SK-N-MC (cell line): Measurements from ENCODE around the gene JTB.
A peak's percentile ranks its signal among the peaks of the same experiment; 100 is the strongest.

Source experiments
- DNase-seq: peaks from one replicate; pipeline ENCODE4 v3.0.0-alpha.2; 2011; ENCODE audit warnings: low read depth, low spot score
- H3K27ac ChIP-seq: fragments of 200-600 bp; sonication (generic); 2 replicates; pipeline ENCODE4 v1.5.1; 2016; ENCODE audit warnings: mixed run types
- H3K36me3 ChIP-seq: fragments of 200-600 bp; sonication (generic); 2 replicates; pipeline ENCODE4 v1.6.1; 2017; ENCODE audit warnings: antibody characterized with exemption, low read length, mixed read lengths; ENCODE audit not compliant: insufficient read depth
- H3K4me3 ChIP-seq: fragments of 200-600 bp; sonication (generic); 2 replicates; pipeline ENCODE4 v1.5.1; 2016
- H3K9ac ChIP-seq: fragments of 200-600 bp; sonication (generic); 2 replicates; pipeline ENCODE4 v1.8.0; 2017; ENCODE audit warnings: mixed run types, mixed read lengths; ENCODE audit not compliant: insufficient read length
- H3K9me3 ChIP-seq: fragments of 200-600 bp; sonication (generic); 2 replicates; pipeline ENCODE4 v1.6.1; 2017; ENCODE audit warnings: low read depth, mild to moderate bottlenecking, antibody characterized with exemption, low read length, moderate library complexity, mixed read lengths
- EZH2 ChIP-seq: fragments of 200-600 bp; sonication (generic); IDR thresholded peaks from one replicate; pipeline ENCODE4 v1.6.1; 2017; ENCODE audit warnings: antibody characterized with exemption
- FOXP2 ChIP-seq: optimal IDR thresholded peaks from 2 replicates; pipeline ENCODE3; 2011; ENCODE audit warnings: mild to moderate bottlenecking, moderate library complexity; ENCODE audit not compliant: insufficient read depth; ENCODE audit errors: extremely low read length, control extremely low read depth
- POLR2AphosphoS5 ChIP-seq: IDR thresholded peaks from 2 replicates; pipeline ENCODE4 v1.6.1; 2012; ENCODE audit warnings: mild to moderate bottlenecking, low read depth, low read length, borderline replicate concordance

JTB gene

GRCh38 chr1:153968408-153968807 is 9.1 kb downstream of the JTB start:
- H3K27ac ChIP-seq: no peak overlapping the region
- no peak overlapping the region for H3K4me3 ChIP-seq
- H3K9me3 ChIP-seq: no peaks in the 10 kb centered on the region
- no peaks in the 10 kb centered on the region; the same call in 1 of the 2 replicates for H3K36me3 ChIP-seq
- no peak overlapping the region for H3K9ac ChIP-seq
- no peak for DNase-seq
- TF ChIP-seq EZH2: no peak
- TF ChIP-seq POLR2AphosphoS5: no peak
- no peak for TF ChIP-seq FOXP2

- Histone ChIP-seq H3K4me3 (peak overlapping the region; percentile 92), H3K27ac (peak overlapping the region; percentile 85), H3K9me3 (no peaks in the 10 kb centered on the region), H3K36me3 (no peaks in the 10 kb centered on the region), H3K9ac (peak overlapping the region; percentile 65)
- DNase-seq: no peak
- TF ChIP-seq FOXP2 (no peak), POLR2AphosphoS5 (no peak), EZH2 (no peak)
These were observed 9.5 kb downstream of the JTB start for GRCh38 chr1:153968000-153968363.

GRCh38 chr1:153967107-153967999 is 10.1 kb downstream of the JTB start, which contains the start of gene CREB3L4:
TSS of gene CREB3L4 (plus strand) at chr1:153967902. CDS start at chr1:153968526, 624 bp downstream.
- H3K36me3 ChIP-seq: no peaks in the 10 kb centered on the region
- TF ChIP-seq FOXP2 (peak; percentile 71), POLR2AphosphoS5 (peak; percentile 85), EZH2 (no peak)
- H3K9me3 ChIP-seq: no peaks in the 10 kb centered on the region
- H3K4me3 ChIP-seq: peak within 1 kb of the TSS; percentile 92
- H3K27ac ChIP-seq: peak within 1 kb of the TSS; percentile 91
- peak within 1 kb of the TSS; percentile 91 for H3K9ac ChIP-seq
- DNase-seq: peak; percentile 95

DNA sequence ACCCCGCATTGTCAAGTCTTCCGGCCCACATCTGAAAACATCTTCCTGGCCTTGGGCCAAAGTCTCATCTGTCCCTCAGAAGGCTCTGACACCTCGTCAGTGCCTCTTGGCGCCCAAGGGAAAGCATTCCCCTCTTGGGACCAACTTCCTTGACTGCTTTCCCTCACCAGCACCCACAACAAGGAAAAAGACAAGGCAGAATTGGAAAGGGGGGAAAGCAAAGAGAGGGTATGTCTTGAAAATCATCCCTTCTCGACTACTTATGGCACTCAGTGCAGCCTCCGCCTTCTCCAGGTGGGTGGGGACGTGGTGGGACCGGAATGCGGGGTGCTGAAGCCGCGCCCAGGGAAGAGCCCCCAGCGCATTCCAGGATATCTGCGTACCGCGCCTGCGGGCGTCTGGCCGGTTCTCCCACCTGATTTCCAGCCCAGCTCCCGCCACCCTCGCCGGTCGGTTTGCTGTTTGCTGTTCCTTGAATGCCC is 13.6 kb downstream of the JTB start:
- DNase-seq: no peak
- Histone ChIP-seq H3K27ac (peak overlapping the region; percentile 27), H3K4me3 (peak overlapping the region; percentile 93), H3K36me3 (peaks cover 15% of the 10 kb centered on the region; the same call in 1 of the 2 replicates), H3K9ac (peak overlapping the region; percentile 69), H3K9me3 (no peaks in the 10 kb centered on the region)
- TF ChIP-seq EZH2: no peak
- TF ChIP-seq FOXP2: no peak
- TF ChIP-seq POLR2AphosphoS5: peak; percentile 4; the same call in 1 of the 2 replicates

- peak; percentile 86 for DNase-seq
- TF ChIP-seq FOXP2 (no peak), EZH2 (no peak), POLR2AphosphoS5 (peak; percentile 61; the same call in 1 of the 2 replicates)
- Histone ChIP-seq H3K27ac (peak within 1 kb of the TSS; percentile 27), H3K36me3 (peaks cover 15% of the 10 kb centered on the region; the same call in 1 of the 2 replicates), H3K9ac (peak within 1 kb of the TSS; percentile 93), H3K9me3 (no peaks in the 10 kb centered on the region), H3K4me3 (peak within 1 kb of the TSS; percentile 93)
These were observed 14.2 kb downstream of the JTB start, which contains the start of gene SLC39A1 for GRCh38 chr1:153963030-153963849. TSS of gene SLC39A1 (minus strand) at chr1:153963537. CDS start at chr1:153962715, 822 bp downstream.

DNA sequence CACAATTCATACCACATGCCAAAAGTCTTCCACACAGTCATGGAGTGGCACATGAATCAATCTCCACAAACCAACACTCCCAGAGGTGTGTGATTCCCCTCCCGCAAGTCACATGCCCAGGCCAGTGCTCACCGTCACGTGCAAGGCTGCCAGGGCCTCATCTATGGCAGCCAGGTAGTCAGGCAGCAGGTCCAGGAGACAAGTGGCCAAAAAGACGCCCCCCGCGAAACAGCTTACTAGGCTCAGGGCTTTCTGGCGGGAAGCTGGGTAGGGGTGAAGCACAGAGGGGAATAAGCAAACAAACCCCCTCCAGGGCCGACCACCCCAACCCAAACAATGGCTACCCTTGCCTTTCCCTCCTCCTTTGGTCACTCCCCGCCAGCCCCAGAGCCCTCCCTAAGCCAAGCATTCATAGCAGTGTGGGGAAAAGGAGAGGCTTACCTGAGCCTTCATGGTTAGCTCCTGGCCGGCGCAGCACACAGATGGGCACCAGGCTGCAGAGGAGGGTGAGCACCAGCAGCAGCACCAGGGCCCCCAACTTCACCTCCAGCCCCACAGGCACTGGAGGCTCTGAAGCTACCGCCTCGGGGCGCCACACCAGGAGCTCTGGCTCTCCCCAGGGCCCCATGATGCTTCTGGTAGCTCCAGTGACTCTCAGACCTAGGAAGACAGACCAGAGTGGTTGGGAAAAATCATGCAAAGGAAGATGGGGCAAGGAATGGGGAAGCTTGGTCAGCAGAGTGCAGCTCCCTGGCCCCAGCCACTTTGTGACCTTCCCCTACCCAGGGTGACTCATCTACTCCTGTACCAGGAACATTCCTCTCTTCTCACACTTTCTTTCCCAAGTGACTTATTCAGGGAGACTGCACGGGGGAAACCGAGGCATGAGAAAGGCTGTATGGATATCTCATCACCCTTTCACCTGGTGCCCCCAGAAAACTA is 15.1 kb downstream of the JTB start:
- Histone ChIP-seq H3K4me3 (peak overlapping the region; percentile 93), H3K9ac (peak overlapping the region; percentile 93), H3K27ac (peak overlapping the region; percentile 27; the same call in 1 of the 2 replicates), H3K36me3 (peaks cover 15% of the 10 kb centered on the region; the same call in 1 of the 2 replicates), H3K9me3 (no peaks in the 10 kb centered on the region)
- no peak for DNase-seq
- TF ChIP-seq EZH2 (no peak), FOXP2 (no peak), POLR2AphosphoS5 (no peak; the same call in 1 of the 2 replicates)

DNA sequence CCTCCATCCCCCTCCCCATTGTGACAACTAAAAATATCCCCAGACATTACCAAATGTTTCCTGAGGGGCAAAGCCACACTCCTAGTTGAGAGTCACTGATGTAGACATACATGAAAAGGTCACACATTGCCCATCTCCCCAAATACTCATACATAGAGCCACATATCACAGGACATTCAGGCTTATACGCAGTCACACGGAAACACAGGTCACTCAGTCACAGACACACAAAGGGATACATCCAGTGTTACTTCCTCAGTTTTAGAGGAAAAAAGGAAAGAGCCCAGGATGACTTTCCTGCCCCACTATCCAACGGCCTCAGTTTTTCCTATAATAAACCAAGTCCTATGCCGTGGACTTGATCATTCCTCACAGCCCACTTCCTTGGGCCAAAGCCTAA is 16.1 kb downstream of the JTB start:
- H3K9ac ChIP-seq: peak overlapping the region; percentile 93
- TF ChIP-seq FOXP2 (no peak), POLR2AphosphoS5 (no peak), EZH2 (no peak)
- peaks cover 15% of the 10 kb centered on the region; the same call in 1 of the 2 replicates for H3K36me3 ChIP-seq
- H3K27ac ChIP-seq: 0 out of 2 replicates have a peak overlapping the region, but pooled peaks have one; percentile 27
- DNase-seq: no peak
- no peaks in the 10 kb centered on the region for H3K9me3 ChIP-seq
- H3K4me3 ChIP-seq: peak overlapping the region; percentile 93
